Left ventricle myocardium inferior (tissue), 1 donor: ENCODE measurements around the gene GPLD1. TPM values are rescaled to one million over a fixed set of nuclear protein-coding genes. Genes with fewer than 3 reads are reported as not detected.

Source experiments
- DNase-seq: peaks from one replicate; pipeline ENCODE4 v3.0.0-alpha.2; 2020
- H3K27ac ChIP-seq: fragments of 200-600 bp; replicated peaks from 2 replicates; pipeline ENCODE4 v1.8.0; 2021
- H3K27me3 ChIP-seq: fragments of 200-600 bp; 2 replicates; pipeline ENCODE4 v1.8.0; 2021; ENCODE audit warnings: low read depth
- H3K36me3 ChIP-seq: fragments of 200-600 bp; 2 replicates; pipeline ENCODE4 v1.8.0; 2021
- H3K4me1 ChIP-seq: fragments of 200-600 bp; 2 replicates; pipeline ENCODE4 v1.8.0; 2021
- H3K4me3 ChIP-seq: fragments of 200-600 bp; 2 replicates; pipeline ENCODE4 v1.8.0; 2021; ENCODE audit warnings: mild to moderate bottlenecking, moderate library complexity
- H3K9me3 ChIP-seq: fragments of 200-600 bp; replicated peaks from 2 replicates; pipeline ENCODE4 v1.8.0; 2021
- CTCF ChIP-seq: fragments of 200-600 bp; IDR thresholded peaks from 2 replicates; pipeline ENCODE4 v1.8.0; 2021; ENCODE audit warnings: antibody characterized with exemption, mild to moderate bottlenecking, borderline replicate concordance
- intact Hi-C: fragments of 100-400 bp; cut with micrococcal nuclease; formaldehyde crosslinking; loops from one replicate; pipeline ENCODE4 v1.11.0; 2022
- total RNA-seq: library from RNA; stranded (reverse); fragmentation: NEBNext Ultra II Directional; extraction: Animal tissue kit (Norgen Biotek cat#: 25700); gene quantifications from one replicate; pipeline ENCODE4 v1.2.1, GENCODE V29; 2021
- donor health status: DM: no; HTN: yes; CAD: no; lungs with severe emphysema.

Gene GPLD1
- total RNA-seq, 1 donor from 2014 or later: 0.71 TPM

DNA sequence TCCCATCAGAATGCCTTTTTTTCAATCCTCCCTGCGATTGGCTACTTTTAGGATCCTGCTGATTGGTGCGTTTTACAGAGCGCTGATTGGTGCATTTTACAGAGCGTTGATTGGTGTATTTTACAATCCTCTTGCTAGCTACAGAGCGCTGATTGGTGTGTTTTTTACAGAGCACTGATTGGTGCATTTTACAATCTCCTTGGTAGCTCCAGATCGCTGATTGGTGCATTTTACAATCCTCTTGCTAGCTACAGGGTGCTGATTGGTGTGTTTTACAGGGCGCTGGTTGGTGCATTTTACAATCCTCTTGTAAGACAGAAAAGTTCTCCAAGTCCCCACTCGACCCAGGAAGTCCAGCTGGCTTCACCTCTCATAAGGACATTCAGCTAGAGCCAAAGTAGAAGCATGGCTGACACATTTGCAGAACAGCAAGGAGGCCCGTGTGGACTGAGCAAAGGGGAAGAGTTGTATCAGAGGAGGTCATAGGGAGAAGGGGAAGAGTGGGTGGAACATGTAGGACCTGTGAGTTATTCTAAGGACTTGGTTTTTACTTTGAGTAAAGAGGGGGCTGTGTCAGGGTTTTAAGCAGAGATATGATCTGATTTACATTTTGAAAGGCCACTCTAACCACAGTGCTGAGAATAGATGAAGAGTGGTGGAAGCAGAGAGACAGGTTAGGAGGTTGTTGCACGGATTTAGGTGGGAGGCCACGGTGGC lies 8.0 kb upstream of the GPLD1 start:
- Histone ChIP-seq H3K9me3 (peaks cover 4% of the 10 kb centered on the region), H3K27ac (no peak overlapping the region), H3K4me3 (no peak overlapping the region), H3K27me3 (no peaks in the 10 kb centered on the region), H3K36me3 (peaks cover 5% of the 10 kb centered on the region), H3K4me1 (peaks cover 25% of the 10 kb centered on the region)
- intact Hi-C loops: no loop called here
- DNase-seq: no peak
- no peak for TF ChIP-seq CTCF

DNA sequence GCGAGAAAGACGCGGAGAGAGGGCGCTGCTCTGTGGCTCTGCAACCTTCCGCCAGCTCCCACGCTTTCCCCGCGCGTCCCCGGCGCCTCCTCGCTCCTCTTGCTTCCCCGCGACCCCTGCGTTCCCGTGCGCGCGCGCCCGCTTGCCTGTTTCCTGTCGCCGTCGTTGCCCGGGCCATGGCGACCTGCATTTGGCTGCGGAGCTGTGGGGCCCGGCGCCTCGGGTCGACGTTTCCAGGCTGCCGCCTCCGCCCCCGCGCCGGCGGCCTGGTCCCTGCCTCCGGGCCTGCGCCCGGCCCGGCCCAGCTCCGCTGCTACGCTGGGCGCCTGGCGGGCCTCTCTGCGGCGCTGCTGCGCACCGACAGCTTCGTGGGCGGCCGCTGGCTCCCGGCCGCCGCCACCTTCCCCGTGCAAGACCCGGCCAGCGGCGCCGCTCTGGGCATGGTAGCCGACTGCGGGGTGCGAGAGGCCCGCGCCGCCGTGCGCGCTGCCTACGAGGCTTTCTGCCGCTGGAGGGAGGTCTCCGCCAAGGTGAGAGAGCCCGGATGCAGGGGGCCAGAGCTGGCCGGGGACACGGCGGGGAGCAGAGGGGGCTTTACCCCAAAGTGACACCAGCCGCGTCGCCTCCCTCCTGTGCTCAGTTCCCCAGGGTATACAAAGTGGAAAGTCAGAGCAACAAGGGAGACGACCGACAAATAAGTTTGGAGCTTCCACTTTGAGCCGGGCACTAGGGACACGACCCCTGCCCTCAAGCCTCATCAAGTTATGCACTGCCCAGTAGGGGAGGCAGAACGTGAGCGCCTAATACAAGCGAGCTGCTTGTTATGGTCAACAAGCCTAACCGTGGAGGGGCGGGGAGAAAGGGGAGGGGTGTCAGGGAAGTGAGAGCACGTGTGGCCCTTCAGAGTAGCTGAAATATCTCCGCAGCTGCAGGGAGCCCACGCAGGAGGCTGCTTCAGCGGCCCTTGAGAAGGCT lies 5.7 kb upstream of the GPLD1 start, which contains the start of gene ALDH5A1:
TSS of gene ALDH5A1 (plus strand) at position 149 of the 975 bp plus-strand sequence. CDS start at position 177, 28 bp downstream.
- peak; percentile 76 for DNase-seq
- H3K36me3 ChIP-seq: peaks cover 5% of the 10 kb centered on the region
- peak; percentile 32 for TF ChIP-seq CTCF
- intact Hi-C loops: no loop called here
- H3K4me1 ChIP-seq: peaks cover 29% of the 10 kb centered on the region
- H3K4me3 ChIP-seq: peak within 1 kb of the TSS; percentile 84
- no peaks in the 10 kb centered on the region for H3K27me3 ChIP-seq
- H3K27ac ChIP-seq: peak within 1 kb of the TSS; percentile 91
- H3K9me3 ChIP-seq: peaks cover 4% of the 10 kb centered on the region

DNA sequence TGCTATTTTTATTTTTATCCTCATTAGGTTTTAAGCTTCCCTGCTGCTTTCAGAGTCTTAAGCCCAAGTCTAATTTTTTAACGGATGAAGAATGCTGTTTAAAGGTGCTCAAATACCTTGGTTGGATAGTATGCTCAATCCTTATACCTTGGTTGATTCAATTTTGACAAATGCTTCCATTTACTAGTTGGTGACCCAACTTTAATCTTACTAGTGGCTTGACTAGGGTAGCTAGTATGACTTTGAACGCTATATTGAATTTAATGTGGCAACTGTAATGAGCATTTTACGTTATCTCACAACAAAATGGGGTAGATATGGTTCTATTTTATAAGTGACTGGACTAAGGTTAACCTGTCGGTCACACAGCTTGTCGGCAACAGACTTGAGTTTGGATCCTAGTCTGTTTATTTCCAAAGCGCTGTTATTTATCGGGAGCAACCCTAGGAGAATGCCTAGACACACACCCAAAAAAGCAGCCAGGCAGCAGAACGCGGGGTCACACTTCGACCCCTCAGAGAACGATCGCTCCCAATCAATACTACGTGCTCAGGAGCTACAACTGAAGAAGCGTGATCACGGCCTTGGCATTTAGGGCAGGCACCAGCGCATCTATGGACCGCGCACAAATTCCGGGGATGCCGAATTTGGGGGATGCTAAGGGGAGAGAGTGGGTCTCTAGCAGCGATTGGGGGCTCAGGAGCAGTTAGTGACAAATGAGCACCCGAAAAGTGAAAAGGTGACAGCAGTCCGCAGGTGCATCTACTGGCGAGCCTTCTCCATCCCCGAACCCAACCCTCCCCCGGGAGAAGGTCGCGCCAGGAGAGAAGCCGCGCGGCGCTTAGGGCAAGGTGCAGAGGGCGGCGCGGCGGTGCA lies 4.8 kb upstream of the GPLD1 start:
- Histone ChIP-seq H3K36me3 (peaks cover 5% of the 10 kb centered on the region), H3K27me3 (no peaks in the 10 kb centered on the region), H3K27ac (peak overlapping the region; percentile 91), H3K4me1 (peaks cover 38% of the 10 kb centered on the region), H3K4me3 (peak overlapping the region; percentile 84), H3K9me3 (peaks cover 4% of the 10 kb centered on the region)
- intact Hi-C loops: no loop called here
- TF ChIP-seq CTCF: no peak
- no peak for DNase-seq

DNA sequence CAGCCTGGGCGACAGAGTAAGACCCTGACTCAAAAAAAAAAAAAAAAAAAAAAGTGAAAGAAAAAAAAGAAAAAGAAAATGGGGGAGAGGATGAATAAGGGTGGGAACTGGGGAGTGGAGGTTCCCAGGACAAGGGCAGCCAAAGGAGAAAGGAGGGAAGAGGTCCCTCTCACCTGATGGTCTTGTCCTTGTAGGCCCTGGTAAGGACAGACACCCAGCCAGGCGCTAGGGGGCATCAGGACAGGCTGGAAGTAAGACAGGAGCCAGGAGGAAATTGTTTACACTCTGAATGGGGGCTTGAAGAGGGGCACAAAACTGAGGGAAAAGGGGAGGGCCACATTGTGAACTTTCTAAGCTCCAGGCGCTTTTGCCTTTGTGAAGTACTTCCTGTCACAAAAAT lies 3.1 kb upstream of the GPLD1 start:
- DNase-seq: no peak
- intact Hi-C loops: no loop called here
- Histone ChIP-seq H3K27ac (no peak overlapping the region), H3K36me3 (peaks cover 5% of the 10 kb centered on the region), H3K9me3 (peaks cover 4% of the 10 kb centered on the region), H3K27me3 (no peaks in the 10 kb centered on the region), H3K4me3 (no peak overlapping the region), H3K4me1 (peaks cover 38% of the 10 kb centered on the region)
- no peak for TF ChIP-seq CTCF

GRCh38 chr6:24490948-24491347 lies 1.6 kb upstream of the GPLD1 start:
- no peaks in the 10 kb centered on the region for H3K27me3 ChIP-seq
- intact Hi-C loops: no loop called here
- no peaks in the 10 kb centered on the region for H3K9me3 ChIP-seq
- TF ChIP-seq CTCF: no peak
- DNase-seq: no peak
- no peaks in the 10 kb centered on the region for H3K36me3 ChIP-seq
- H3K4me3 ChIP-seq: no peak overlapping the region
- H3K27ac ChIP-seq: no peak overlapping the region
- H3K4me1 ChIP-seq: peaks cover 33% of the 10 kb centered on the region
